Right lobe of liver (tissue), 4 donors: Measurements from ENCODE around the gene ZFYVE1.

ENCODE experiments used
- POLR2A ChIP-seq: fragments of 450-650 bp; IDR thresholded peaks from one replicate; pipeline ENCODE4 v1.6.1; 2017; ENCODE audit warnings: antibody characterized with exemption, mild to moderate bottlenecking
- TF ChIP-seq, protein P1 (sequence below), 4 donors: fragments of 200-600 bp in 3 of 4; fragments of 450-650 bp in 1 of 4; IDR thresholded peaks; one replicate each; pipeline versions ENCODE4 v1.5.1 to v1.8.0; 2016 to 2022; ENCODE audit warnings: antibody characterized with exemption in 4 of 4, mild to moderate bottlenecking in 2 of 4
- donor health status: DM: no; HTN: no; CAD: no.
- donor health status: DM: no; HTN: no; CAD: no.
- donor health status: DM: no; HTN: yes; CAD: no.

DNA sequence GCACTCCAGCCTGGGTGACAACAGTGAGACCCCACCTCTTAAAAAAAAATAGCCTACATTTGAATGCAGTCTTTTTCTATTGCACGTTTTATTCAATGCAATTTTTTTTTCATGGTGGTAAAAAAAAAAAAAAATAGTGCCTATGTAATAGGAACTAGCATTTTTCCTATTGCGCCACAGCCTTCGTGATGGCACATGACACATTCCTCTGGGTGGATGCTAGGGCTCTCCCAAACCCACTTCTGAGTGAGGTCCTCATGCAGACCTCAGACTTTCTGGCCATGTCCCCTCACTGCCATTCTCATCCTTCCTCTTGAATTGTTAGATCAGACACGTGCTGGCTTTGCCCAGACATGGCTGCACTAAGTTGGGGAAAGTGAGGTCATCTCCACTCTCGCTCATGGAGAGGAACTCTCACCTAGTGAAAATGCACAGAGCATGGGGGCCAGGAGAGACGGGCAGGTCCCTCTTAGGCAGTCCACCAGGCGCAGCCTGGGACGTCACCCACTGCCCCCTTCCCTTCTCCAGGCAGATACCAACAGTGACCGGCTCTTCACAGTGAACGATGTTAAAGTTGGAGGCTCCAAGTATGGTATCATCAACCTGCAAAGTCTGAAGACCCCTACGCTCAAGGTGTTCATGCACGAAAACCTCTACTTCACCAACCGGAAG, 81.4 kb downstream of the ZFYVE1 start:
- TF ChIP-seq POLR2A = no peak
- TF ChIP-seq, protein P1, sequence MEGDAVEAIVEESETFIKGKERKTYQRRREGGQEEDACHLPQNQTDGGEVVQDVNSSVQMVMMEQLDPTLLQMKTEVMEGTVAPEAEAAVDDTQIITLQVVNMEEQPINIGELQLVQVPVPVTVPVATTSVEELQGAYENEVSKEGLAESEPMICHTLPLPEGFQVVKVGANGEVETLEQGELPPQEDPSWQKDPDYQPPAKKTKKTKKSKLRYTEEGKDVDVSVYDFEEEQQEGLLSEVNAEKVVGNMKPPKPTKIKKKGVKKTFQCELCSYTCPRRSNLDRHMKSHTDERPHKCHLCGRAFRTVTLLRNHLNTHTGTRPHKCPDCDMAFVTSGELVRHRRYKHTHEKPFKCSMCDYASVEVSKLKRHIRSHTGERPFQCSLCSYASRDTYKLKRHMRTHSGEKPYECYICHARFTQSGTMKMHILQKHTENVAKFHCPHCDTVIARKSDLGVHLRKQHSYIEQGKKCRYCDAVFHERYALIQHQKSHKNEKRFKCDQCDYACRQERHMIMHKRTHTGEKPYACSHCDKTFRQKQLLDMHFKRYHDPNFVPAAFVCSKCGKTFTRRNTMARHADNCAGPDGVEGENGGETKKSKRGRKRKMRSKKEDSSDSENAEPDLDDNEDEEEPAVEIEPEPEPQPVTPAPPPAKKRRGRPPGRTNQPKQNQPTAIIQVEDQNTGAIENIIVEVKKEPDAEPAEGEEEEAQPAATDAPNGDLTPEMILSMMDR (IDR thresholded peaks at IDR 0.05) = no peak
